Urinary bladder (tissue), 4 donors: Measurements from ENCODE around the gene CFC1. TPM values are rescaled to one million over a fixed set of nuclear protein-coding genes. Genes with fewer than 3 reads are reported as not detected.
"Not testable (repeated sequence)": the region's sequence is repeated elsewhere in the genome, so short reads cannot be mapped to it uniquely, and the experiment has no call there.

Experiments
- DNase-seq: peaks from one replicate; pipeline ENCODE4 v3.0.0-alpha.2; 2015; ENCODE audit errors: extremely low spot score
- H3K27ac ChIP-seq: one replicate; pipeline ENCODE4 v1.5.1; 2013; ENCODE audit warnings: low read depth, mild to moderate bottlenecking, moderate library complexity
- H3K36me3 ChIP-seq: one replicate; pipeline ENCODE4 v1.6.1; 2013; ENCODE audit warnings: mild to moderate bottlenecking, moderate library complexity; ENCODE audit not compliant: insufficient read depth
- H3K4me1 ChIP-seq: one replicate; pipeline ENCODE4 v1.6.1; 2013; ENCODE audit warnings: mild to moderate bottlenecking, moderate library complexity; ENCODE audit not compliant: insufficient read depth
- H3K4me3 ChIP-seq: one replicate; pipeline ENCODE4 v1.5.1; 2013; ENCODE audit warnings: low read depth, low read length
- WGBS: extraction: QIAGEN DNeasy Blood & Tissue Kit; methylation state at CpG from one replicate; pipeline ENCODE4 v1.1.7; 2013; 5-methylcytosine and 5-hydroxymethylcytosine counted together
- polyA plus RNA-seq: library from polyadenylated mRNA; stranded (reverse); fragments of 200-250 nt; gene quantifications from one replicate; pipeline ENCODE4 v1.2.3, GENCODE V29; 2013
- total RNA-seq: library from RNA; depleted of rRNA; stranded (reverse); fragments of >200 nt; gene quantifications from one replicate; pipeline ENCODE4 v1.2.3, GENCODE V29; 2014
- donor health status: healthy with polysubstance abuse.
- donor health status: healthy.

Gene CFC1
- total RNA-seq (not detected), polyA plus RNA-seq (not detected)

- DNase-seq, H3K27ac ChIP-seq, H3K4me3 ChIP-seq, H3K4me1 ChIP-seq, H3K36me3 ChIP-seq: not testable (repeated sequence)
- no CpG with 5 or more reads among the region's 6 CpGs for WGBS
Observed at GRCh38 chr2:130599393-130599792, at the start of gene CFC1. CFC1 (minus strand) TSS chr2:130599575; CDS start chr2:130599287, 288 bp downstream.

DNA sequence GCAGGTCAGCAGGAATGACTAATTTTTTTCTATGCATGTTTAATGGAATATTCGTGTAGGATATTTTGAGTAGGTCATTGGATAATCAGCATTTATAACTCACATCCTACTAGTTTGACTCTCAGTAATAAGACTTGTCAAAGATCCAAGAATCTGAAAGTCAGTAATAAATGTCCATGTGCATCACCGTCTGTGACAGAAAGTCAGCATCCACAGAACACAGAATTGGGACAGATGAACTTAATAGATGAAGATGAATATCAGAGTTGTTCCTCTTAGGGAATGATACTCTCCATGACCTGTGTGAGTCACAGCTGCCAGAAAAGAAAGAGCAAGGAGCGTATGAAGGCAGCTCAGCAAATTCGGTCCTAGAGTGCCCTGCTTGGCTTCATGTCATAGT is 42.3 kb upstream of the CFC1 start:
- not testable (repeated sequence) for H3K4me3 ChIP-seq, H3K4me1 ChIP-seq, DNase-seq, H3K36me3 ChIP-seq, H3K27ac ChIP-seq
- 44% methylated on average over 4 of the region's 4 CpGs for whole genome bisulfite sequencing

GRCh38 chr2:130638973-130639372 is 39.6 kb upstream of the CFC1 start:
- H3K4me3 ChIP-seq, H3K27ac ChIP-seq, H3K36me3 ChIP-seq, DNase-seq, H3K4me1 ChIP-seq: not testable (repeated sequence)
- WGBS, result 83% methylated on average over 2 of the region's 2 CpGs

DNA sequence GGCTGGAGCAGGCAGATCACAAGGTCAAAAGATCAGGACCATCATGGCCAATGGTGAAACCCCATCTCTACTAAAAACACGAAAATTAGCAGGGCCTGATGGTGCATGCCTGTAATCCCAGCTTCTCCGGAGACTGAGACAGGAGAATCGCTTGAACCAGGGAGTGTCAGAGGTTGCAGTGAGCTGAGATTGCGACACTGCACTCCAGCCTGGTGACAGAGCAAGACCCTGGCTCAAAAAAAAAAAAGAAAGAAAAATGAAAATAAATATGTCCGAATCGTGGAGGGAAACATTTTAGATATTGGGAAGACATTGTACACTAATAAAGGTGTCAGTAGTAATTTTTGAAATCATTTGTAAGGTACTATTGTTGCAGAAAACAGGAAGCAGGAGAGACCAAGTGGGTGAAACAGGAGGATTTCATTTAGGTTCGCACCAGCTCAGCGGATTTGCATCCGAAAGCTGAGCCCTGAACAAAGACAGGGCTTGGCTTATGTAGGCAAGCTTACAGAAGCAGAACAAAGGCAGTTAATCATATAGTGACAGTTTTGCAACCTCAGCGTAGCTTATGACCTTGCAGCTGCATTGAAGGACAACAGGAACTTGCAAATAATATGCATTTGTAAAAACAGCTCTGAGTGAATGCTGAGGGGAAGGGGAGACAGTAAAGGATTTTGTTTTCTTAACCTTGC is 29.6 kb upstream of the CFC1 start:
- WGBS, result 92% methylated on average over 9 of the region's 10 CpGs

GRCh38 chr2:130611140-130611539 is 11.8 kb upstream of the CFC1 start, which contains the start of gene POTEJ:
POTEJ (plus strand) TSS chr2:130611440; CDS start chr2:130611533, 93 bp downstream.
- WGBS, result 96% methylated on average over 3 of the region's 13 CpGs
- not testable (repeated sequence) for DNase-seq, H3K4me1 ChIP-seq

More for the DNA sequence above, 29.6 kb upstream of the CFC1 start:
- not testable (repeated sequence) for H3K27ac ChIP-seq, H3K36me3 ChIP-seq, H3K4me3 ChIP-seq, H3K4me1 ChIP-seq, DNase-seq

GRCh38 chr2:130610486-130610885 is 11.1 kb upstream of the CFC1 start:
- not testable (repeated sequence) for DNase-seq
- WGBS, result 88% methylated on average over 13 of the region's 15 CpGs

More at GRCh38 chr2:130611140-130611539, 11.8 kb upstream of the CFC1 start, which contains the start of gene POTEJ:
- not testable (repeated sequence) for H3K4me3 ChIP-seq, H3K36me3 ChIP-seq, H3K27ac ChIP-seq

DNA sequence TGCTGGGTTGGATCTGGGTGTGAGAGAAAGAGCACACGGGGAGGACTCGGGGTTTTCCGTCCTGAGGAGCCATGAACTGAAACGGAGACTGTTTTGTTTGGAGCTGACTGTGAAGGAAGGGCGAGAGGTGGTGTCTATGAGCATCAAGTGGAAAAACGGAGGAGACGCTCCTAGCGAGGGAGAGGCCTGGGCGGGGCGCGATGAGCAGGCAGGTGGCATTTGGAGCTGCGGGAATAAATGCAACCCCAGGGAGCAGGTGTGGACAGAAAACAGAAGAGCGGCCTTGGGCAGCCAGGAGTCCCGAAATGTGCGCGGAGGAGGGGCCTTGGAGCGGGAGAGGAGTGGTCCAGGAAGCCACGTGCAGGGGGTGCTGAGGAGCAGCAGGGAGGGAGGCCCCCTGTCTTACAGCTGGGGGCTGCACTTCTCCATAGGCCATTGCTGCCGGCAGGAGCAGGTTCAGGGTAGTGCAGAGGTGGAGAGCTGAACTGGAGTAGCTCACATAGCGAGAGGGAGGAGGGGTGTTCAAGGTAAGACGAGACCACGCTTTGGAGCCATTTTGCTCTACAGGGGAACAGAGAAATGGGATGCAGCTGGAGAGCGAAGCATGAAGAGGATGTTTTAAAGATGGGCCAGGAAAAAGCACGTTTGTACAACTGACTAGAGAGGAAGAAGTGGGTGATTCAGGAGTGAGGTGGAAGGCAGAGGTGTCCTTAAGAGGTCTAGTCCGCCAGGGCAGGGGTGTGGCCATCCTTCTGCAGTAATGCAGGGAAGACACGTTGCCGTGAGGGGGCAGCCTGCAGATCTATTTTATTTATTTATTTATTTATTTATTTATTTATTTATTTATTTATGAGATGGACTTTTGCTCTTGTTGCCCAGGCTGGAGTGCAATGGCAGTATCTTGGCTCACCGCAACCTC is 9.9 kb upstream of the CFC1 start:
- H3K36me3 ChIP-seq, DNase-seq, H3K4me3 ChIP-seq, H3K27ac ChIP-seq, H3K4me1 ChIP-seq: not testable (repeated sequence)
- WGBS, result 68% methylated on average over 5 of the region's 28 CpGs

More at GRCh38 chr2:130610486-130610885, 11.1 kb upstream of the CFC1 start:
- not testable (repeated sequence) for H3K4me1 ChIP-seq, H3K4me3 ChIP-seq, H3K36me3 ChIP-seq, H3K27ac ChIP-seq

DNA sequence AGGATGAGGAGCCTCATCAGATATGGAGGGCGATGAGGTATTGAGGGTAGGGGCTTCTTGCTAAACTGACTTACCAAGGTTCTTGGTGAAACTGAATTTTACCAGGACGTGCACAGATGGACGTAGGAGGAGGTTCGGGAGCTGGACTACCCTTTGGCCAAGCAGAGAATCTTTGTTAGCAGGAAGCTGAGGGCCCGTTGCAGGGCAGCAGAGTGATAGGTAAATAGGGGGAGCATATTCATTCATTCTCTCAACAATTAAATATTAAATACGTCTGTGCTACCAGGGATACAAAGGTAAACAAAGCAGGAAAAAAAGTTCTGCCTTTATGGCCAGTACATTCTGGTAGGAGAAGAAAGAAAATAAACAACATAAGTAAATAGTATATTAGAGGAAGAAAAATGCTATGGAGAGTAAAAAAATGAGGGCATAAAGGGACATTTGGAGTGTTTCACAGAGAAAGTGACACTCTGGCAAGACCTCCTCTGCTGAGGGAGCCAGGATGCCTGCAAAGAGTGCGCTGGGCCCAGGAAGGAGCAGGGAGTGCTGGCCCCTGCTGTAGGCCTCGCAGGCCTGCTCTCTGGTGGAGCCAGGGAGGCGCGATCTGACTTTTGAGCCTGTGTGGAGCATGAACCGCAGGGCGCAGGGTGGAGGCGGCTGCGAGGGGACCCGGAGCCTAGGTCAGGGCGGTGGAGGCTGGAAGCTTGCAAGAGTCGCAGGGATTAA is 9.1 kb upstream of the CFC1 start:
- H3K36me3 ChIP-seq, H3K4me3 ChIP-seq, H3K27ac ChIP-seq, H3K4me1 ChIP-seq, DNase-seq: not testable (repeated sequence)
- 96% methylated on average over 4 of the region's 17 CpGs for WGBS

DNA sequence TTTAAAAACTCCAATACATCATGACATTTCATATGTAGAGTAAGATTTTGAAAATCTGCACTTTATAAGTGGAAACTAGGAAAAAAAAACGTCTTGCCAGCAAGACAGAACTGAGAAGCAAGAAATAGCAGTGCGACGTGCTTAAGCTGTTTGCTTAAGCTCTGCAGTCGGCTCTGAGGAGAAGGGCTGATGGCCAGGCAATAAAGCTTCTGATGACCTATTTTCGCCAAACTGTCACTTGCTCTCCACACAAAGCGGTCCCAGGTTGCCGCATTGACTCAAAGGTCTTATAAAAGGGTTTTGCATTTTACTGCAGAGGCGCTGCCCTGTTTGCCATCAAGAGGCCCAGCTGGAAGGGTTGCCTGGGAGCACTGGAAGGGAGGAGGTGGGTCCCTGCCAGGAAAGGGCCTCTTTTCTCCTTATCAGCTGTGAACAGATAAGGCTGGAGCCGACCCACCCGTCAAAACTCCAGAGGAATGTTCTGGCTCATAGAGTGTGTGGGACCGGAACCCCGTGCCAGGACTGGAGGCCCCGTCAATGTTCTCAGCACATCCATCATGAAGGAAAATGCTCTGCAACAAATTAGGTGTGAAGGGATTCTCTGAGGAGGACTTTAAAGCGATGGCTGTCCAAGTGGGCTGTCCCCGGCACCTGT is 2.4 kb upstream of the CFC1 start:
- not testable (repeated sequence) for H3K4me1 ChIP-seq, H3K4me3 ChIP-seq, DNase-seq, H3K27ac ChIP-seq, H3K36me3 ChIP-seq
- 11% methylated on average over 5 of the region's 15 CpGs for WGBS

DNA sequence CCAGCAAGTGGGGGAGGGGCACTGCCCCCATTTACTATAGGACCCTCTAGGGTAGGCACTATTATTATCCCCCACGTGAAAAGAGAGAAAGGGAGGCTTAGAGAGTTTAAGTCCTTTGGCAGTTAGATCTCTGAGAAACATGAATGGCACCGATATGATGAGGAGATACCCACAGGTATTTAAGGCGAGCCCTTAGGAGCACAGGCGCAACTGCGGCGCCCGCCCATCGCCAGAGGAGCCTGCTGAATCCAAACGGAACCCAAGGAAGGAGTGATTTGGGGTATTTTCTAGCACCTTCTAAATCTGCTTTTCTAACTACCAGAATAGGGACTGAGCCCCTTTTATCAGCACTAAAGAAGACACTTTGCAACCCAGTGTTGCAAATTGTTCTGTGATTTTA is 551 bp upstream of the CFC1 start:
- not testable (repeated sequence) for H3K36me3 ChIP-seq, H3K27ac ChIP-seq, DNase-seq, H3K4me1 ChIP-seq, H3K4me3 ChIP-seq
- WGBS, result 88% methylated on average over 8 of the region's 9 CpGs

GRCh38 chr2:130598463-130598862 is 912 bp downstream of the CFC1 start:
- WGBS, result 44% methylated on average over 13 of the region's 15 CpGs
- not testable (repeated sequence) for H3K36me3 ChIP-seq, DNase-seq, H3K4me3 ChIP-seq, H3K27ac ChIP-seq, H3K4me1 ChIP-seq

DNA sequence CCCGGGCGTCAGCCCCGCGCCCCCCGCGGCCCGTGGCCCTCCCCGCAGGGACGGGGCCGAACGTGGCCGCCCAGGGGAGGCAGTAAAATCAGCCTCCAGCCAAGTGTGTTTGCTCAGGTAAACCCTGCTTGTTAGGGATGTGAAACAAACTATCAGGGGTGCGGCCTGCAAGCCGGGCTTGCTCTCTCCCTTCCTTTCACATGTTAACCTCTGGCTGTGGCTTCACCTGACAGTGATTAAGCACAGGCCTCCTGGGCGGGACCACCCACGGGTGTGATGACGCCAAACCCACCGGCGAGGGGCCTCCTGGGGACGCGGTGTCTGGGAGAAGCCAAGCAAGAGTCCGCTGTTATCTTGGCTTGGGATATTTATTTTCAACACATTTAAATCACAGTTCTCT is 1.4 kb downstream of the CFC1 start:
- not testable (repeated sequence) for H3K4me1 ChIP-seq, DNase-seq, H3K27ac ChIP-seq, H3K4me3 ChIP-seq, H3K36me3 ChIP-seq
- WGBS, result no CpG with 5 or more reads among the region's 22 CpGs

GRCh38 chr2:130596757-130597156 is 2.6 kb downstream of the CFC1 start:
- WGBS, result 67% methylated on average over 2 of the region's 6 CpGs

More at GRCh38 chr2:130596757-130597156, 2.6 kb downstream of the CFC1 start:
- H3K36me3 ChIP-seq, H3K4me1 ChIP-seq, DNase-seq, H3K4me3 ChIP-seq, H3K27ac ChIP-seq: not testable (repeated sequence)
